ENCODE results near the gene SLC38A9. TPM values are rescaled to one million over a fixed set of nuclear protein-coding genes. Genes with fewer than 3 reads are reported as not detected.

The SLC38A9 gene
- total and polyA plus RNA-seq, 2 donors (not counting 1 experiment from before 2014, with no cell fraction given), result 23.4 to 36.3 TPM

GRCh38 chr5:55731848-55732247, 19.7 kb upstream of the SLC38A9 start:
- no peak overlapping the region for H3K4me3 ChIP-seq (ENCODE audit: control extremely low read depth in 1 of 5, extremely low read depth in 1 of 5, insufficient read depth in 1 of 5, low read depth in 2 of 5, low read length in 4 of 5)
- TF ChIP-seq EZH2 (IDR thresholded peaks at IDR 0.05; ENCODE audit: borderline replicate concordance, insufficient read depth, low read depth, low read length, poor library complexity, severe bottlenecking) (no peak), CTCF (IDR thresholded peaks at IDR 0.05) (no peak)
- H3K9me3 ChIP-seq (ENCODE audit: control extremely low read depth in 1 of 3, control insufficient read depth in 2 of 3, insufficient read depth in 1 of 3, low read length in 2 of 3), result peaks cover 0 to 3% (median 0%) of the 10 kb centered on the region in 3 donors
- POLR2A ChIA-PET, result no interaction called here
- CTCF ChIA-PET, result no interaction called here
- no peak overlapping the region for H3K27ac Mint-ChIP-seq
- no peaks in the 10 kb centered on the region for H3K4me1 ChIP-seq (ENCODE audit: control insufficient read depth in 2 of 2, insufficient read depth in 2 of 2, low read length in 2 of 2)
- H3K36me3 ChIP-seq (replicated peaks in 1 of 2; ENCODE audit: control extremely low read depth in 1 of 2, control insufficient read depth in 1 of 2, extremely low read depth in 1 of 2, insufficient read depth in 2 of 2, low read length in 1 of 2), result no peaks in the 10 kb centered on the region
- no peak overlapping the region for H3K27ac ChIP-seq (ENCODE audit: low read length in 2 of 2)
- no peak overlapping the region for H3K4me2 ChIP-seq (replicated peaks; ENCODE audit: low read depth, low read length, poor library complexity, severe bottlenecking)
- H3K4me1 Mint-ChIP-seq, result no peaks in the 10 kb centered on the region
- no peaks in the 10 kb centered on the region for H4K20me1 ChIP-seq (ENCODE audit: control insufficient read depth, insufficient read depth, low read length, poor library complexity, severe bottlenecking)
- H3K79me2 ChIP-seq (ENCODE audit: control insufficient read depth, insufficient read depth, low read length), result no peaks in the 10 kb centered on the region
- H3K9ac ChIP-seq (ENCODE audit: low read length), result no peak overlapping the region
- intact Hi-C loops (cut with micrococcal nuclease), result no loop called here
- no peak overlapping the region for H3K4me3 Mint-ChIP-seq
- no peaks in the 10 kb centered on the region for H3K9me3 Mint-ChIP-seq (ENCODE audit: insufficient read depth)
- H3K27me3 Mint-ChIP-seq, result no peaks in the 10 kb centered on the region
- ATAC-seq (ENCODE audit: low read depth), result no peak
- no peak overlapping the region for H2AFZ ChIP-seq (ENCODE audit: insufficient read depth, low read depth, low read length, poor library complexity, severe bottlenecking)
- no peak for DNase-seq
- H3K27me3 ChIP-seq (replicated peaks in 1 of 4; ENCODE audit: control extremely low read depth in 1 of 4, control insufficient read depth in 3 of 4, insufficient read depth in 4 of 4, low read length in 3 of 4), result no peaks in the 10 kb centered on the region
- WGBS (ENCODE audit: insufficient coverage), result 100% methylated on average over 2 of the region's 3 CpGs

GRCh38 chr5:55724281-55724680, 12.2 kb upstream of the SLC38A9 start:
- Mint-ChIP-seq H3K27me3 (no peaks in the 10 kb centered on the region), H3K4me3 (no peak overlapping the region), H3K9me3 (ENCODE audit: insufficient read depth) (no peaks in the 10 kb centered on the region), H3K27ac (no peak overlapping the region), H3K4me1 (peaks cover 13% of the 10 kb centered on the region)
- no peaks in the 10 kb centered on the region for H4K20me1 ChIP-seq (ENCODE audit: control insufficient read depth, insufficient read depth, low read length, poor library complexity, severe bottlenecking)
- ATAC-seq (ENCODE audit: low read depth) (no peak), DNase-seq (no peak)
- ChIA-PET POLR2A (no interaction called here), CTCF (no interaction called here)
- H3K4me2 ChIP-seq (replicated peaks; ENCODE audit: low read depth, low read length, poor library complexity, severe bottlenecking), result no peak overlapping the region
- H3K36me3 ChIP-seq (replicated peaks in 1 of 2; ENCODE audit: control extremely low read depth in 1 of 2, control insufficient read depth in 1 of 2, extremely low read depth in 1 of 2, insufficient read depth in 2 of 2, low read length in 1 of 2), result no peaks in the 10 kb centered on the region
- 40% methylated on average over 1 of the region's 4 CpGs for WGBS (ENCODE audit: insufficient coverage)
- no peak overlapping the region for H3K9ac ChIP-seq (ENCODE audit: low read length)
- no peak overlapping the region for H3K27ac ChIP-seq (ENCODE audit: low read length in 2 of 2)
- intact Hi-C loops (cut with micrococcal nuclease), result no loop called here
- TF ChIP-seq CTCF (IDR thresholded peaks at IDR 0.05) (no peak), EZH2 (IDR thresholded peaks at IDR 0.05; ENCODE audit: borderline replicate concordance, insufficient read depth, low read depth, low read length, poor library complexity, severe bottlenecking) (no peak)
- H3K27me3 ChIP-seq (replicated peaks in 1 of 4; ENCODE audit: control extremely low read depth in 1 of 4, control insufficient read depth in 3 of 4, insufficient read depth in 4 of 4, low read length in 3 of 4), result no peaks in the 10 kb centered on the region
- H3K9me3 ChIP-seq (ENCODE audit: control extremely low read depth in 1 of 3, control insufficient read depth in 2 of 3, insufficient read depth in 1 of 3, low read length in 2 of 3), result no peaks in the 10 kb centered on the region
- no peaks in the 10 kb centered on the region for H3K79me2 ChIP-seq (ENCODE audit: control insufficient read depth, insufficient read depth, low read length)
- H2AFZ ChIP-seq (ENCODE audit: insufficient read depth, low read depth, low read length, poor library complexity, severe bottlenecking), result no peak overlapping the region
- H3K4me3 ChIP-seq (ENCODE audit: control extremely low read depth in 1 of 5, extremely low read depth in 1 of 5, insufficient read depth in 1 of 5, low read depth in 2 of 5, low read length in 4 of 5), result no peak overlapping the region
- no peaks in the 10 kb centered on the region for H3K4me1 ChIP-seq (ENCODE audit: control insufficient read depth in 2 of 2, insufficient read depth in 2 of 2, low read length in 2 of 2)

Measured in B cell (primary cell).